GM10266 (cell line): Measurements from ENCODE around the gene SMG1.

Experiments
- DNase-seq: peaks from one replicate; pipeline ENCODE4 v3.0.0; 2012; ENCODE audit errors: extremely low spot score
- CTCF ChIP-seq: IDR thresholded peaks from 2 replicates; pipeline ENCODE4 v1.5.1; 2012; ENCODE audit warnings: mild to moderate bottlenecking, low read depth; ENCODE audit not compliant: control insufficient read depth, insufficient read depth; ENCODE audit errors: missing control alignments

The SMG1 gene

GRCh38 chr16:18942061-18942460 is 15.9 kb upstream of the SMG1 start:
- TF ChIP-seq CTCF, result no peak
- DNase-seq, result no peak

- no peak for DNase-seq
- TF ChIP-seq CTCF, result no peak
These were observed 15.3 kb upstream of the SMG1 start for GRCh38 chr16:18941471-18941870.

DNA sequence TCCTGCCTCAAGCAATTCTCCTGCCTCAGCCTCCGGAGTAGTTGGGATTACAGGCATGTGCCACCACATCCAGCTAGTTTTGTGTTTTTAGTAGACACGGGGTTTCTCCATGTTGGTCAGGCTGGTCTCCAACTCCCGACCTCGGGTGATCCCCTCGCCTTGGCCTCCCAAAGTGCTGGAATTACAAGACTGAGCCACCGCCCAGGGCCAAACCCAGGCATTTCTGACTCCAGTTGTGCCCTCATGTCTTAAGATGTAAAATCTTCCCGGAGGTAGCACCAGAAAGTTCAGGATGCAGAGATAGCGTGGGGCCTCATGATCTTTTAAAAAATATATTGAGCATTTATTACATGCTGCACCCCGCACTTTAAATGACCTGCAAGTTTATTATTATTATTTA is 12.8 kb upstream of the SMG1 start:
- DNase-seq, result no peak
- TF ChIP-seq CTCF, result no peak

DNA sequence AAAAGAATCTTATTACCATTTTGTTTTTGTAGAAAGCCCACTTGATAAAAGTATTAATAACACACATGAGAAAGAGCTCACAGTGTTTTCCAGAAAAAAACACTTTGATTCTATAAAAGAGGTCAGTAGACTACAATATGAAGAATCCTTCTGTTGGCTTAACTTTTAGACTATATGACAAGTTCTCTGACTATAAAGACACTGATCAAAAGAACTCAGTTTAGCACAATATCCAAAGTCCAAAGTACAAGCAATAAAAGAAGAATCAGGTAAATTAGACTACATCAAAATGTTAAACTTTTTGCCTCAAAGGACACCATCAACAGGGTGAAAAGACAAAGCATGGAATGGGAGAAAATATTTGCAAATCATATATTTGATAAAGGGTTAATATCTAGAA is 11.2 kb upstream of the SMG1 start:
- DNase-seq, result no peak
- TF ChIP-seq CTCF, result no peak

DNA sequence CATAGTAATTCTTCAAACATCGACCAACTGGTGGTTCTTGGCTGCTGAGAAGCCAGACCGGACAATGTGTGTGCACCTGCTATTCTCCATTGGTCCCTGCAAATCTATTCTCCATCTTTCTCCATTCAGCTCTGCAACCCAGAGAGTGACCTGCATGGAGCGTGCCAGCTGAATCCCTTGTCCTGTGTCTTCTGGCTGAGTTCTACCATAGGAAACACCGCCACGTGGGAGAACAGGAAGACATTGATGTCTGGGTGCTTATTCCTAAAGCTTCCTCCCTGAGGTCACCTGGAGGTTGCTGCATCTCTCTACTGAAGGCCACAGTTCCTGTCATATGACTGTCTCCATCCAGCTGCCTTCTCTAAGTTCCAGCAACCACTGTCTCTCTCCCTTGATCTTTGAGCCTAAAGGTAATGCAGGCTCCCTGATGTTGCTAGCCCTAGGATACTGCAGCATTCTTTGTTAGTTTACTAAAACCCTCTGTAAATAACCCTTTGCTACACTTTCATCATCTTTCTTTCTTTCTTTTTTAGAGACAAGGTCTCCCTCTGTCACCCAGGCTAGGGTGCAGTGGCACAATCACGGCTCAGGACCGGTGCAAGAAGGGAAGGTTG is 10.6 kb upstream of the SMG1 start:
- no peak for TF ChIP-seq CTCF
- DNase-seq, result no peak

GRCh38 chr16:18933501-18933900 is 7.3 kb upstream of the SMG1 start:
- TF ChIP-seq CTCF, result no peak
- no peak for DNase-seq

DNA sequence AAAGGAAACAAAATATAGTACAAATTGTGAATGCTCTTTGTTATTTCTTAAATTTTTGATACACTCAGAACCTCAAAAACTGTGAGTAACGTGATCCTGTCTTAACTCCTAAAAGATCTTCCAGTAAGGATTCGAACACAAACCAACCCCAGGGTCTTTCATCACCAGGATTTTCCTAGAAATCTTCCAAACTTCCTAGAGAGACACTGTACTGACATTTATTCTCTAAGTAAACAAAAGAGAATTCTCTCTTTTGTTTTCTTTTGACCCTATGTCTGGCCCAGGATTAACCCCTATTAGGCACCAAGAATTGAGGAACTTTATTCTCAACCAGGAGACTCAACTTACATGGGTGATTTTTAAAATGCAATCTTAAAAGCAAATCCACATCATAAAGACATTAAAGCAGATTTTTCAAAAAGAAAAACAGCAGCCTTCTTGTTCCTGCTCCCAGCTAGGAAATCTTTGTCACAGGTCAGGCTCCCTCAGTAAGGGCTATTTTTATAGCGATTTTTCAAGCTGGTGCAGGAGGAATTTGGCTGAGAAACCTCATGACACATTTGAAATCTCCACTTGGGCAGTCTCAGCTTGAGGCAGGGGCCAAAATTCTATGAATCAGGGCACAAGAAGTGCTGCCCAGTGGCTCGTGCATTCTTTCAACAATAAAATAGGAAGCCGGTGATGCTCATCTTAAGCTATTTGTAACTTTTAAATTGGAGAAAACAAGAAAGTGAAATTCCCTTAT is 6.2 kb upstream of the SMG1 start:
- no peak for TF ChIP-seq CTCF
- no peak for DNase-seq
